Ovary (tissue), 9 donors: ENCODE data around the gene C14orf93. TPM values are rescaled to one million over a fixed set of nuclear protein-coding genes. Genes with fewer than 3 reads are reported as not detected.
A peak's percentile ranks its signal among the peaks of the same experiment; 100 is the strongest.

ENCODE experiments used
- DNase-seq, 5 donors: peaks; one replicate each; pipeline ENCODE4 v3.0.0-alpha.2; 2019 to 2020
- H3K27ac ChIP-seq, 2 donors: fragments of 200-600 bp; one replicate each; pipeline versions ENCODE4 v1.5.1 to v1.8.0; 2019 to 2022
- H3K27me3 ChIP-seq: fragments of 200-600 bp; one replicate; pipeline ENCODE4 v1.8.0; 2022
- H3K36me3 ChIP-seq: fragments of 200-600 bp; sonication (generic); one replicate; pipeline ENCODE4 v1.5.1; 2019
- H3K4me1 ChIP-seq: one replicate; pipeline ENCODE4 v1.8.1; 2013; ENCODE audit warnings: mild to moderate bottlenecking, moderate library complexity; ENCODE audit not compliant: insufficient read depth
- H3K4me3 ChIP-seq: fragments of 200-600 bp; sonication (generic); one replicate; pipeline ENCODE4 v1.5.1; 2017
- H3K9me3 ChIP-seq, 2 donors: fragments of 200-600 bp in 1 of 2; sonication (generic) in 1 of 2; one replicate each; pipeline versions ENCODE4 v1.5.1 to v1.8.1; 2013 to 2019; ENCODE audit warnings: mild to moderate bottlenecking in 1 of 2, moderate library complexity in 1 of 2
- EP300 ChIP-seq: sonication (generic); formaldehyde crosslinking; IDR thresholded peaks from one replicate; pipeline ENCODE4 v1.6.1; 2017; ENCODE audit warnings: antibody characterized with exemption
- POLR2A ChIP-seq: fragments of 450-650 bp; IDR thresholded peaks from one replicate; pipeline ENCODE4 v1.6.1; 2017; ENCODE audit warnings: antibody characterized with exemption, mild to moderate bottlenecking, moderate library complexity
- WGBS, 3 donors: extraction: QIAGEN DNeasy Blood & Tissue Kit in 1 of 3; methylation state at CpG; one replicate each; pipeline versions ENCODE4 v1.1.5 to v1.1.7; 2013 to 2017; 5-methylcytosine and 5-hydroxymethylcytosine counted together
- intact Hi-C, 4 donors: fragments of 100-400 bp; cut with DNase I; formaldehyde crosslinking; loops; one replicate each; pipeline versions ENCODE4 v1.11.0 to v1.15.1; 2022 to 2023
- polyA plus RNA-seq, 2 donors: library from polyadenylated mRNA; stranded (reverse); fragments of 200-250 nt in 1 of 2; fragments of 350-450 nt in 1 of 2; fragmentation: Illumina TruSeq in 1 of 2; extraction: RNeasy Lipid Tissue Mini Kit (QIAGEN cat#74804) in 1 of 2; gene quantifications; one replicate each; pipeline ENCODE4 v1.2.3, GENCODE V29; 2013 to 2014
- total RNA-seq, 7 donors: library from RNA; depleted of rRNA in 2 of 7; stranded (reverse); fragments of >200 nt in 2 of 7; fragmentation: NEBNext Ultra II Directional in 3 of 7; extraction: Animal tissue kit (Norgen Biotek cat#: 25700) in 3 of 7; gene quantifications; one replicate each; pipeline versions ENCODE4 v1.1.0 to v1.2.4, GENCODE V29; 2016 to 2023
- TF ChIP-seq, protein P1 (sequence below), 3 donors: fragments of 450-650 bp in 2 of 3; fragments of 200-600 bp in 1 of 3; IDR thresholded peaks; one replicate each; pipeline versions ENCODE4 v1.5.1 to v1.8.0; 2016 to 2022; ENCODE audit warnings: antibody characterized with exemption in 3 of 3, mild to moderate bottlenecking in 1 of 3
- donor health status: DM: no; HTN: no; CAD: no; lungs with moderate emphysema.
- donor health status: DM: no; HTN: no; CAD: no.
- donor health status: Bipolar disorder and iron deficiency.
- donor health status: DM: yes; HTN: yes; CAD: no.
- donor health status: DM: no; HTN: no; CAD: no.
- donor health status: DM: yes; HTN: yes; CAD: no.

C14orf93 gene
- total and polyA plus RNA-seq, 9 donors = 7.2 to 12.7 (median 10.8) TPM

DNA sequence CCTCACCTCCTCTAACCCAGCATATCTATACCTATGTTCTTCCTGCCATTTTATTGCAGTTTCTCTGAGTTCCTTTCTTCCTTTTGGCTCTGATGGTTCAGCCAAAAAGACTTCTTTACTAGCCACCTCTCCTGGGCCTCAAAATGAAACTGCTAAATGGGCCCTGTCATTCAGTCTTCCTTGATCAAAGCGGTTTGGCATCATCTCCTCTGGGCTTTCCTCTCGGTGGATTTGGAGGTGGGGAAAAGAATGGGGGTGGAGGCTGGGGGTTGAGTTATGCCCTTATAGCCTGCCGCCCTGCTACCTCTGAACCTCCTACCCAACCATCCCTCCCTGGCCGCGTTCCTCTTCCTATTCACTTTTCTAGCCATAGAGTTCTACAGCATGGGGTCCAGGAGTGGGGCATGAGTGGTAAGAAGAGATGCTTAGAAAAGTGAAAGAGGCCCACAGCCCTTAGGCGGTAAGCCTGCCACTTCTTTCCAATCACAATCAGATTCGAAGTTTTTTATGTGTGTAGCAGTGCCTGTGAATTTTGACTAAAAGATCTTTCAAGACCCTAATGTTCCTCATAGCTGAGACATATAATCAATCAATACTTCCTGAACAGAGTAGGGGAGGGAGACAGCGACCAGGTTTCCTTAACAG, 30.1 kb downstream of the C14orf93 start:
- 50 to 51% (median 50%) methylated on average over 8 of the region's 8 CpGs for WGBS, 3 donors
- no peak for TF ChIP-seq POLR2A
- TF ChIP-seq EP300 = no peak
- TF ChIP-seq, protein P1, sequence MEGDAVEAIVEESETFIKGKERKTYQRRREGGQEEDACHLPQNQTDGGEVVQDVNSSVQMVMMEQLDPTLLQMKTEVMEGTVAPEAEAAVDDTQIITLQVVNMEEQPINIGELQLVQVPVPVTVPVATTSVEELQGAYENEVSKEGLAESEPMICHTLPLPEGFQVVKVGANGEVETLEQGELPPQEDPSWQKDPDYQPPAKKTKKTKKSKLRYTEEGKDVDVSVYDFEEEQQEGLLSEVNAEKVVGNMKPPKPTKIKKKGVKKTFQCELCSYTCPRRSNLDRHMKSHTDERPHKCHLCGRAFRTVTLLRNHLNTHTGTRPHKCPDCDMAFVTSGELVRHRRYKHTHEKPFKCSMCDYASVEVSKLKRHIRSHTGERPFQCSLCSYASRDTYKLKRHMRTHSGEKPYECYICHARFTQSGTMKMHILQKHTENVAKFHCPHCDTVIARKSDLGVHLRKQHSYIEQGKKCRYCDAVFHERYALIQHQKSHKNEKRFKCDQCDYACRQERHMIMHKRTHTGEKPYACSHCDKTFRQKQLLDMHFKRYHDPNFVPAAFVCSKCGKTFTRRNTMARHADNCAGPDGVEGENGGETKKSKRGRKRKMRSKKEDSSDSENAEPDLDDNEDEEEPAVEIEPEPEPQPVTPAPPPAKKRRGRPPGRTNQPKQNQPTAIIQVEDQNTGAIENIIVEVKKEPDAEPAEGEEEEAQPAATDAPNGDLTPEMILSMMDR (IDR thresholded peaks at IDR 0.05) = no peak
- peak overlapping the region; percentile 73 to 74 for H3K27ac ChIP-seq
- peak overlapping the region; percentile 75 for H3K4me3 ChIP-seq
- DNase-seq = peak in 1 of 5 donors; percentile 17
- intact Hi-C loops = loop anchor here in 2 of 4 donors (5.0 to 10.0 kb wide), 2 partner anchors 48 to 105 kb away; partner anchors contain the start of gene LRP10 (in 1 of the 2)
- peaks cover 12% of the 10 kb centered on the region for H3K4me1 ChIP-seq
- no peaks in the 10 kb centered on the region for H3K9me3 ChIP-seq
- H3K36me3 ChIP-seq = no peaks in the 10 kb centered on the region
- H3K27me3 ChIP-seq = no peaks in the 10 kb centered on the region

DNA sequence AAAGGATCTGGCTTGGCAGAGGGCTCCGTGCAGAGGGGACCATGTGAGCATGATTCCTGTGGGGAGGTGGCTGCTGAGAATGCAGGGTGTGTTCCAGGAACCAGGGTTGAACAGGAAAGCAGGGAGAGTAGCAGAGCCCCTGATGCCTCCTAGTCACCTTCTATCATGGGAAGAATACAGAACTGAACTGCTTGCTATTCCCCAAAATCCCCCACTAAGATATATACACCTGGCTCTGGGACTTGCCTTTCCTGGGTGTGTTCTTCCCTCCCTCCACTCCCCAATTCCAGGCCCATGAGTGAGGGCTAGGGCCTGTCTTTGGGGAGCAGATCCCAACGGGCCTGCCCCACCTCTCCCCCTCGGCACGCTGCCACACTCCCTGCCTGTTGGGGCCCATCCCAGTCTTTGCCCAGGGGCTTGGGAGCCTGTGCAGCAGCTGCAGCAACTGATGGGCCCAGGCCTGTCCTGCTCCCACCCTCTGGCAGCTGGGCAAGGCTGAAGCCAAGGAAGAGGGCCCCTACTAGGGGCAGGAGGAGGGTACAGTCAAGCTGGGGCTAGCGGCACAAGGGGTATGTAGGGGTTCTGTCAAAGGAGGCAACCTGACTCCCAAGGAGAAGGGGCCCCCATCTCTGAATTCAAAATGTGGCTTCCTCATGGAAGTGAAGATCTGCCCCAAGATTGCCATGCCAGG, 30.8 kb downstream of the C14orf93 start:
- Histone ChIP-seq H3K4me1 (peaks cover 12% of the 10 kb centered on the region), H3K27me3 (no peaks in the 10 kb centered on the region), H3K36me3 (no peaks in the 10 kb centered on the region), H3K4me3 (no peak overlapping the region), H3K27ac (peak overlapping the region in 1 of 2 donors; percentile 34), H3K9me3 (no peaks in the 10 kb centered on the region)
- intact Hi-C loops = no loop called here
- TF ChIP-seq, protein P1 (IDR thresholded peaks at IDR 0.05) = no peak
- TF ChIP-seq EP300 = no peak
- no peak for TF ChIP-seq POLR2A
- DNase-seq = peak in 1 of 5 donors; percentile 22
- 47 to 68% (median 53%) methylated on average over 5 of the region's 5 CpGs for WGBS, 3 donors

DNA sequence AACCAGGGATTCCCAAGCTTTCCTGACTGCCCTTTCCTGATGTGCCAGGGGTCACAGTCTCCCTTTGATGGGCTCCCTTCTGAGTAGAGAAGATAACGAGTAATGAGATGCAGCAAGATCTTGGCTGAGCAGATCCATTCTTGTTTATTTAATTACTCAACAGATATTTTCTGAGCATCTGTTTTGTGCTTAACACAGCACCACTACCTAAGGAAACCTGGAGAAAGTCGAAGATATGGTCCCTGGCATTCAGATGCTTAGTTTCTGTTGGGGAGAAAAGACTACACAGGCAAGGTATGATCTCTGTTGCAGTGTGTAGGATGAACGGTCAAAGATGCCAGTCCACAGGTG, 31.5 kb downstream of the C14orf93 start:
- WGBS, 3 donors = 50 to 69% (median 59%) methylated on average over 3 of the region's 3 CpGs
- H3K4me3 ChIP-seq = no peak overlapping the region
- peak overlapping the region in 1 of 2 donors; percentile 34 for H3K27ac ChIP-seq
- DNase-seq = no peak
- TF ChIP-seq, protein P1 (IDR thresholded peaks at IDR 0.05) = no peak
- TF ChIP-seq POLR2A = no peak
- no peak for TF ChIP-seq EP300
- intact Hi-C loops = no loop called here
- no peaks in the 10 kb centered on the region for H3K9me3 ChIP-seq
- H3K36me3 ChIP-seq = no peaks in the 10 kb centered on the region
- H3K27me3 ChIP-seq = no peaks in the 10 kb centered on the region
- peaks cover 12% of the 10 kb centered on the region for H3K4me1 ChIP-seq

DNA sequence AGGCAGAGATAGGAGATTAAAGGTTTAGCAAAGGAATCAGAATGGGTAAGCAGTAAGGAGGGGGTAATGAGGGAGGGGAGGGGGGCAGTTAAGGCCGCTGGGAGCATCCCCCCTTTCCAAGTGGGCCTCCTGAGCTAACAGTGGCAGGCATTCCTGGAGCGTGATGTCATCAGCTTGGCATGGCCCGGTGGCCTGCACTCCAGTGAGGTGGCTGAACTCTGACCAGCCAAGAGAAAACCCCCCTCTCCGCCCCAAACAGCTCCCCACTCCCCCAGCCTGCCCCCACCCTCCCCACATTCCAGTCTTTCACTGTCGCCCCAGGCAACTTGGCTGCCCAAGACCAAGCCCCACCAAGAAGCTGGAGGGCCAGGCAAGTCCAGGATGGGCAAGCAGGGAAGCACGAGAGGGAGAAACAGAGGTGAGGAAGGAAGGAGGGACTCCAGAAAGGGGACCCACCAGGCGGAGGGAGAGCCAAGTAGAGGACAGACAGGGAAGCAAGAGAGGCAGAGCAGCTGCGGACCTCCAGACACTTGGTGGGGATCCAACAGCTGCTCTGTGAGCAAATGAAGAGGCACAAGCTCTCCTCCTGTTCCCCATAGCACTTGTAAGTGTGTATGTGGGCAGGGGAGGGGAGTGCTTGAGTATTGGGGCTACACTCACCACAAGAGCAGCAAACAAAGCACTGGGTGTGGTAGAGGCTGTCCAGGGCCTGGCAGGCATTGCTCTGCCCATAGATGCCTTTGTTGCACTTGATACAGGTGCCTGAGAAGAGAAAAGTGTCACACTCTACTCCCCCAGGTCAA, 32.1 kb downstream of the C14orf93 start:
- Histone ChIP-seq H3K27ac (peak overlapping the region; percentile 28), H3K4me1 (peaks cover 12% of the 10 kb centered on the region), H3K4me3 (no peak overlapping the region), H3K27me3 (no peaks in the 10 kb centered on the region), H3K36me3 (no peaks in the 10 kb centered on the region), H3K9me3 (no peaks in the 10 kb centered on the region)
- TF ChIP-seq POLR2A = no peak
- TF ChIP-seq EP300 = no peak
- TF ChIP-seq, protein P1 (IDR thresholded peaks at IDR 0.05) = no peak
- WGBS, 3 donors = 14 to 22% (median 19%) methylated on average over 8 of the region's 8 CpGs
- intact Hi-C loops = no loop called here
- peak; percentile 51 to 76 (median 58) for DNase-seq
